GM19351 (cell line): Measurements from ENCODE around the gene SLC38A3.

Experiments
- ATAC-seq: cut with Tn5 transposase; IDR thresholded peaks from one replicate; pipeline ENCODE4 v1.9.1; 2021; ENCODE audit warnings: mild to moderate bottlenecking, moderate library complexity; ENCODE audit not compliant: unreplicated experiment

Gene SLC38A3

GRCh38 chr3:50264383-50264963 lies 59.4 kb downstream of the SLC38A3 start:
- no peak for ATAC-seq

DNA sequence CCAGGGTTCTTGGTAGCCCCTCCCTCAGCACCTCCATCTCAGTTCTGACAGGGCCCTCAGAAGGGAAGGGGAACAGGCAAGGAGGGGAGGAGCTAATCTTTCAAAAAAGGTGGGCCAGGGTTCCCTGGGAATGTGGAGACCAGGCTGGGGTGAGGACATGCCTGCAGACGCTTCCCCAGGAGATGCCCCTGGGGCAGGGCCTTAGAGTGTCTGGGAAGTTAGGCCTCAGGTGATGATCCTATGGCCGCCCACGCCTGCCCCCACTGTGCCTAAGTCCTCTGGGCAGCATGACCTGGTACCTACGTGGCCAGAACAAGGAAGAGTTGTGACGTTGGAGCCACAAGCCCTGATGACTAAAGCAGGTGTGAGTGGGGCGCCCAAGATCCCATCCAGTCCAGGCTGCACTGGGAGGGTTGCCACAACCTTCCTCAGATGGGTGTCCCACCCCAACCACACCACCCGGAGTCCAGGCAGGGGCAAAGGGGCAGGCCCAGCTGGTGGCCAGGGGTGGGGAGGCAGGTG lies 60.0 kb downstream of the SLC38A3 start:
- ATAC-seq, result no peak

DNA sequence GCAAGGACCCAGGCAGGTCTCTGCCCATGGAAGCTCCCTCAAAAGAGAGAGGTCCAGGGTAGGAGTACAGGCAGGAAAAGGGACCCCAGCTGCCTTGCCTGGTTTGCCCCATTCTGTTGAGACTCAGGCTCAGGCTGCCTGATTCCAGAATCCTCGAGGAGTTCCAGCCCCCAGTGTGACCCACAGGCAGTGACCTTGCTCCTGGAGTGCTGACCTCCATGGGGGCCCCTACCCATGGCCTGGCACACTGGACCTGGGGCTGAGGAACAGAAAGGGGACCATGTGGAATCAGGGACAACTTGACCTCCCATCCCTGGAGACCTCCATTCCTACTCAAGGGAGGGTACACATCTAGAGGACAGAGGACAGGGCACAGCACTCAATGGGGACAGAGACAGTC lies 60.5 kb downstream of the SLC38A3 start:
- ATAC-seq, result no peak

- no peak for ATAC-seq
Observed at GRCh38 chr3:50266017-50266416, 60.9 kb downstream of the SLC38A3 start.

GRCh38 chr3:50266836-50267235 lies 61.8 kb downstream of the SLC38A3 start:
- ATAC-seq, result no peak

GRCh38 chr3:50267280-50267913 lies 62.3 kb downstream of the SLC38A3 start:
- ATAC-seq, result no peak

- ATAC-seq, result no peak
Observed at GRCh38 chr3:50268276-50268675, 63.2 kb downstream of the SLC38A3 start.

GRCh38 chr3:50268703-50269451 lies 63.8 kb downstream of the SLC38A3 start, which contains the start of gene SEMA3B:
Gene SEMA3B, plus strand, starts transcription at chr3:50269147. Its CDS starts 94 bp downstream, at chr3:50269241.
- ATAC-seq, result no peak

- ATAC-seq, result no peak
Observed at GRCh38 chr3:50269460-50269859, 64.4 kb downstream of the SLC38A3 start.

DNA sequence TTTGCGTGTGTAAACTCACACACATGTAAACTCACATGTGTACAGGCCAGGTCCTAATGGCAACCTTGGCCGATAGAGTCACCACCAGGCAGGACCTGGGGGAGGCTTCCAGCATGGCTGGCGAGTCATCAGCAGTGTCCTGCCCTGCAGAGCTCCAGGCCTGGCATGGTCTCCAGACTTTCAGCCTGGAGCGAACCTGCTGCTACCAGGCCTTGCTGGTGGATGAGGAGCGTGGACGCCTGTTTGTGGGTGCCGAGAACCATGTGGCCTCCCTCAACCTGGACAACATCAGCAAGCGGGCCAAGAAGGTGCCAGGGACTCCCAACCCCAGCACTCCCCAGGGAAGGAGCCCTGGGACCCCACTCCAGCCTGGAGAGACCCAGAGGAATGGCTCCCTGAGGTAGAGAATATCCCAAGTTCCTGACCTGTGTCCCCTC lies 64.9 kb downstream of the SLC38A3 start:
- ATAC-seq, result no peak

- no peak for ATAC-seq
Observed at GRCh38 chr3:50270422-50271224, 65.6 kb downstream of the SLC38A3 start.
